Nephron progenitor cell (in vitro differentiated cells): Measurements from ENCODE around the gene ESYT3.
"Not testable (repeated sequence)": the region's sequence is repeated elsewhere in the genome, so short reads cannot be mapped to it uniquely, and the experiment has no call there.

Experiments
- DNase-seq: peaks from one replicate; pipeline ENCODE4 v3.0.0; 2021
- H3K27ac Mint-ChIP-seq: 2 replicates; pipeline ENCODE4 v1.8.0; 2021; ENCODE audit warnings: mild to moderate bottlenecking, moderate library complexity, mixed read lengths
- H3K27me3 Mint-ChIP-seq: 2 replicates; pipeline ENCODE4 v1.8.0; 2021; ENCODE audit warnings: mild to moderate bottlenecking, low read depth, mixed read lengths; ENCODE audit not compliant: poor library complexity
- H3K36me3 Mint-ChIP-seq: 2 replicates; pipeline ENCODE4 v1.8.0; 2021; ENCODE audit warnings: low read depth, mixed read lengths
- H3K4me1 Mint-ChIP-seq: 2 replicates; pipeline ENCODE4 v1.8.0; 2021; ENCODE audit warnings: mixed read lengths
- H3K4me3 Mint-ChIP-seq: 2 replicates; pipeline ENCODE4 v1.8.0; 2021; ENCODE audit warnings: mild to moderate bottlenecking, moderate library complexity, mixed read lengths
- H3K9me3 Mint-ChIP-seq: 2 replicates; pipeline ENCODE4 v1.8.0; 2021; ENCODE audit warnings: mild to moderate bottlenecking, moderate library complexity, mixed read lengths
- TF ChIP-seq, protein P1 (sequence below): fragments of 200-600 bp; sonication (generic); IDR thresholded peaks from 2 replicates; pipeline ENCODE4 v1.5.0; 2021; ENCODE audit warnings: antibody characterized with exemption

The ESYT3 gene

DNA sequence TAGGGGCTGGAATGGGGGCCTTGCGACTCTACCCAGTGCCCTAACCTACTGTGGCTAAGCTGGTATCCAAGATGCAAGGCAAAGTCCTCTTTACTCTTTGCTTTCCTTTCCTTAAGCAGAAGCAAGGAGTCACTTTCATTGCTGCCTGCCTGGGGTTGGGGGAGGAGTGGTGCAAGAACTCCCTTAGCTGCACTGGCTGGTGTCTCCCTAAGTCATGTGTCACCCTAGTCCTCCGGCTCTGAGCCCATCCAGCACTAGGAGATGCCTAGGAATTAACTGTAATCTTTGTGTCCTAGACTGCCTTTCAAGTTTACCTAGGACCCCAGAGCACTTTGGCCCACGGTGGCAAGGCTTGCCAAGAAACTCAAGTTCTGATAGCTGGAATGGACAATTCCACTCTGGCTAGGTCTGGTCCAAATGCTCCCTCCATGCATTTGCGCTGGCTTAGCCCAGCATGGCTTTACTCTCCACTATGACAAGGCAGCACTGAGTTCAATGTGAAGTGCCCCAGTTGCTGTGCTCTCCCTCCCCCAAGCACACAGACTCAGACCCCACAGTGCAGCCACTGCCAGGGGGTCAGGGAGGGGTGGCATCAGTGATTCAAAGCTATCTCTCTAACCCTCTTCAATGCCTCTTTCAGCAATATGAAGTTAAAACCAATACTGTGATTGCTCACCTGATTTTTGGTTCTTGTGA, 58.7 kb downstream of the ESYT3 start:
- TF ChIP-seq, protein P1, sequence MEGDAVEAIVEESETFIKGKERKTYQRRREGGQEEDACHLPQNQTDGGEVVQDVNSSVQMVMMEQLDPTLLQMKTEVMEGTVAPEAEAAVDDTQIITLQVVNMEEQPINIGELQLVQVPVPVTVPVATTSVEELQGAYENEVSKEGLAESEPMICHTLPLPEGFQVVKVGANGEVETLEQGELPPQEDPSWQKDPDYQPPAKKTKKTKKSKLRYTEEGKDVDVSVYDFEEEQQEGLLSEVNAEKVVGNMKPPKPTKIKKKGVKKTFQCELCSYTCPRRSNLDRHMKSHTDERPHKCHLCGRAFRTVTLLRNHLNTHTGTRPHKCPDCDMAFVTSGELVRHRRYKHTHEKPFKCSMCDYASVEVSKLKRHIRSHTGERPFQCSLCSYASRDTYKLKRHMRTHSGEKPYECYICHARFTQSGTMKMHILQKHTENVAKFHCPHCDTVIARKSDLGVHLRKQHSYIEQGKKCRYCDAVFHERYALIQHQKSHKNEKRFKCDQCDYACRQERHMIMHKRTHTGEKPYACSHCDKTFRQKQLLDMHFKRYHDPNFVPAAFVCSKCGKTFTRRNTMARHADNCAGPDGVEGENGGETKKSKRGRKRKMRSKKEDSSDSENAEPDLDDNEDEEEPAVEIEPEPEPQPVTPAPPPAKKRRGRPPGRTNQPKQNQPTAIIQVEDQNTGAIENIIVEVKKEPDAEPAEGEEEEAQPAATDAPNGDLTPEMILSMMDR: no peak
- H3K27me3 Mint-ChIP-seq: no peaks in the 10 kb centered on the region
- H3K4me1 Mint-ChIP-seq: no peaks in the 10 kb centered on the region
- no peak for DNase-seq
- peaks cover 28% of the 10 kb centered on the region for H3K9me3 Mint-ChIP-seq
- no peak overlapping the region for H3K4me3 Mint-ChIP-seq
- H3K27ac Mint-ChIP-seq: no peak overlapping the region
- peaks cover 45% of the 10 kb centered on the region for H3K36me3 Mint-ChIP-seq

DNA sequence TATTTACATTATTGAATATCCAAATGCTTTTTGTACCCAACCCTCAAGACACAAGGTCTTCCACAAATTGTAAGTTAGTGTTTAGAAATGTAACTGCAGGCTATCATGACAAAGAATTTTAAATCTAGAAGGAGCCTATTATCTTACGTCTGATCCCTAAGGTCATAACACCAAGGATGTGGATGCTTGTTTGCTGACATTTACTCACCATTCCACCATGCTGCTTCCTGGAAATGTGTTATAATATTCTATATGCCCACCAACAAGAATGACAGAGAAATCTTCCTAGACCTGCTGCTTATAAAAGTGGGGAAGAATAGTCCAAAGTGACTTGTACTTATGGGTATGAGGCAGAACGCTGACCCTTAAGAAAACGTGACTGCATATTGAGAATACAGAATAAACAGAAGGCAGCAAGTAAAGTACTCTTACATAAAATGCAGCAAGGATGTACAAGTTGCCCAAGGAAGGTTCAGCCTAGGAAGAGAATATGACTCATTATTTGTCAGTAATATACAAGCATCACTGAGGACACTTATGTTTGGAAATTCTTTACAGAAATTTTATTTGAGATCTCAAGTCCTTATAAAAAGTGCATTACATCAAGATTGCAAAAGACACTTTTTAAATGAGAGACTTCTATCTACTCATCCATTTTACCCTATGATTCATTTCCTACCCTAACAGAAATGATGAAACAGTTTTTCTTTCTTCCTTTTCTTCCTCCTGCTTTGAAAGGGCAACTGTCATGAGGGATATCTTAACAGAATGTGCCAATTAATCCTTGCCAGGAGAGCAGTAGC, 59.6 kb downstream of the ESYT3 start:
- Mint-ChIP-seq H3K4me1 (no peaks in the 10 kb centered on the region), H3K4me3 (no peak overlapping the region), H3K36me3 (peaks cover 43% of the 10 kb centered on the region), H3K27ac (no peak overlapping the region), H3K9me3 (peaks cover 22% of the 10 kb centered on the region), H3K27me3 (no peaks in the 10 kb centered on the region)
- no peak for DNase-seq
- TF ChIP-seq, protein P1: no peak

DNA sequence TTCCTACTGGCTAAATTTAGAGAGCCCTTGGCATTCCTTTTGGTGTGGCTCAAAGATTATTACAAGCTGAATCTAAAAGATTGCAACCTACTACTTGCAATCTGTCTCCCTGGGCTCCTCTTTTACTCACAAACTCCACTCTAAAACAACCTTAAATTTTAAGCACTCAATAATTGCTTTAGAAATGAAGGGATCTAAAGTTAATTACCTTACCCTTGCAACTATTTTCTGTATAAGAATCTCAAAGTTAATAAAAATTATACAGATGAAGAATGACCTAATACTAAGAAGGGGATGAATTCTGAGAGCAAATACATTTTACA, 60.2 kb downstream of the ESYT3 start:
- Mint-ChIP-seq H3K4me3 (no peak overlapping the region), H3K36me3 (peaks cover 43% of the 10 kb centered on the region)

DNA sequence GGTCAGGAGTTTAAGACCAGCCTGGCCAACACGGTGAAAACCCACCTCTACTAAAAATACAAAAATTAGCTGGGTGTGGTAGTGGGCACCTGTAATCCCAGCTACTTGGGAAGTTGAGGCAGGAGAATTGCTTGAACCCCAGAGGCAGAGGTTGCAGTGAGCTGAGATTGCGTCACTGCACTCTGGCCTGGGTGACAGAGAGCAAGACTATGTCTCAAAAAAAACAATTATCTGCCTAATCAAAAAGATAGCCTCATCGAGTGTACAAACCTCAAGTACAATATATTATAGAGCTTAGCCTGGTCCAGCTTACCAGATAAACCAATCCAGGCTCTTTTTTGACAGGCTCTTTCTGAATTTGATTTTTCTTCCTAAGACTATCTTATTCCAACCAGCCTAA, 61.2 kb downstream of the ESYT3 start:
- H3K4me3 Mint-ChIP-seq, H3K9me3 Mint-ChIP-seq, H3K27ac Mint-ChIP-seq, H3K27me3 Mint-ChIP-seq, DNase-seq, H3K4me1 Mint-ChIP-seq: not testable (repeated sequence)
- H3K36me3 Mint-ChIP-seq: peaks cover 40% of the 10 kb centered on the region

More for the DNA sequence above, 60.2 kb downstream of the ESYT3 start:
- Mint-ChIP-seq H3K27me3 (no peaks in the 10 kb centered on the region), H3K4me1 (no peaks in the 10 kb centered on the region), H3K9me3 (peaks cover 17% of the 10 kb centered on the region), H3K27ac (no peak overlapping the region)
- TF ChIP-seq, protein P1: no peak
- no peak for DNase-seq

DNA sequence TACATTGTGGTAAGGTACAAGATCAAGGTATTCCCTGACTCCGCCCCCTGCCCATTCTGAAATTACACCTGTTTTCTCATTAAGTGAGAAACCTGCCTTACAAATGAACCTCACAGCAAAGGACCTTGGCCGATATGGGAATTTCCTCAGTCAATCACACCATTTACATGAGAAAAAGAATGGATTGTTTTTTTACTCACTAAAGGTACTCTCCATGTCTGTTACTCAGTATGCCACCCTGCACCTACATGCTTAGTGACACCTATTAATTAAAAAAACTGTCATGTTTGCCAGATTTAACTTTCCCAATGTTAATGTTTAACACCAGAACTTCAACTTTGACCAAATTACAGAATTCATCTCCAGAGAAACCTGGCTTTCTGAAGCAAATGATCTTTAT, 62.0 kb downstream of the ESYT3 start:
- peaks cover 32% of the 10 kb centered on the region for H3K36me3 Mint-ChIP-seq
- no peak for DNase-seq
- H3K9me3 Mint-ChIP-seq: peaks cover 4% of the 10 kb centered on the region
- TF ChIP-seq, protein P1: no peak
- no peak overlapping the region for H3K27ac Mint-ChIP-seq
- no peak overlapping the region for H3K4me3 Mint-ChIP-seq
- no peaks in the 10 kb centered on the region for H3K27me3 Mint-ChIP-seq
- no peaks in the 10 kb centered on the region for H3K4me1 Mint-ChIP-seq

DNA sequence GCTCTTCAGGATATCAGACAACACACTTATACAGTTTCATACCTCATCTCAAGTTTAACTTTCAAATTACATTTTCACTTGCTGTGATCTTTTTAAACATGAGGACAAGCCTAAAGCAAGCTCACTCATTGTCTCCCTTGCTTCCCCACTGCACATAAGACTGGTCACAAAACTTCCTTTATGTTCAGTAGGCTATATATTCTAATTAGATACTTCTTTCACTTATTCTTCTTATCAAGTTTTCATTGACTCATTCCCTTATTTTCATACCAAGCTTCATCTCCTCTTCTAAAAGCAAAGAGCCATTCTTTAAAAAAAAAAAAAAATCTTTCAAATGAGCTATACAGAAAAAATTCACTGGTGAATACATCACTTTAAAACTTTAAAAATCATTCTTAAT, 62.6 kb downstream of the ESYT3 start:
- Mint-ChIP-seq H3K4me1 (no peaks in the 10 kb centered on the region), H3K36me3 (peaks cover 26% of the 10 kb centered on the region), H3K9me3 (peaks cover 1% of the 10 kb centered on the region), H3K27me3 (no peaks in the 10 kb centered on the region), H3K4me3 (no peak overlapping the region), H3K27ac (no peak overlapping the region)
- DNase-seq: no peak
- TF ChIP-seq, protein P1: no peak
